Ovary (tissue), 3 donors: Measurements from ENCODE around the gene MAP2K5.

Experiments
- CTCF ChIP-seq, 3 donors: fragments of 450-650 bp in 2 of 3; fragments of 200-600 bp in 1 of 3; IDR thresholded peaks; one replicate each; pipeline versions ENCODE4 v1.5.1 to v1.8.0; 2016 to 2022; ENCODE audit warnings: antibody characterized with exemption in 3 of 3, mild to moderate bottlenecking in 1 of 3
- EP300 ChIP-seq: sonication (generic); formaldehyde crosslinking; IDR thresholded peaks from one replicate; pipeline ENCODE4 v1.6.1; 2017; ENCODE audit warnings: antibody characterized with exemption
- POLR2A ChIP-seq: fragments of 450-650 bp; IDR thresholded peaks from one replicate; pipeline ENCODE4 v1.6.1; 2017; ENCODE audit warnings: antibody characterized with exemption, mild to moderate bottlenecking, moderate library complexity
- donor health status: DM: no; HTN: no; CAD: no.

- no peak for TF ChIP-seq POLR2A
- no peak for TF ChIP-seq CTCF (IDR thresholded peaks at IDR 0.05)
- TF ChIP-seq EP300, result no peak
These were observed 65.6 kb downstream of the MAP2K5 start for GRCh38 chr15:67607959-67608637.
